ENCODE measurements around the gene FAM118B.

FAM118B gene

DNA sequence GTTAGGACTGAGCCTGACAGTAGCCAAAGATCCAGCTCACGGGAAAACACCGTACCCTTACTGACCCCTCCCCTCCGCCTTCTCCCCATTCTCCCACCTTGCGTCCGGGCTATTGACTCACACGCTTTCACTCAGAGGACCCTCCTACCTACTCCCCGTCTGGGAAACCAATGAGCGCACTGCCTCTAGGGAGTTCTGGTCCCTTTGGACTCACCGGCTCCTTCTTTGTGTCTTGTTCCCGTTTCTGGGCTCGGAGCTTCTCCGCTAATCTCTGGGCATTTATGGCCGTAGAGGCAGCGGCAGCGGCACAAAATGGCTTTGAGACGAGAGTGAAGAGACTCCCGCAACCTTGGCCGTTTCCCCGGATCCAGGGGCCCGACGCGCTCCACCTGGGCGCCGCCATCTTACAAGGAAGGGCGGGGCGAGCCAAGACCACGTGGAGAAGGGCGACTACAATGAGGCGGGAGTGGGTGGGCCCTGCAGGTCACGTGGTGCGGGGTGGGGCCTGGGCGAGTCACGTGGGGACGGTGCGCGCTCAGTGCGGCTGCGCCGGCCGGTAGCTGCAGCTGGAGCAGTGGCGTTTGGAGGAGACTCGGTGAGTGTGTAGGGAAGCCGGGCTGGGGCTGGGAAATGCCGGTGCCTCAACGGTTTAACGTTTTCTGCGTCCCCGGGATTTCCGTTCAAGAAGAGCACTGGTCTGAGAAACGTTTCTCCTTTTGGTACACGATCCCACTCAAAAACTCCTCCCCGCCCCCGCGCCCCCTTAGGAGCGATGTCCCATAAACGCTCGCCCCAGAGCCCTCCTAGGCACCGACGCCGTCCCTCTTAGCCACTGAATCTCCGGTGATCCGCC lies at the start of gene FAM118B, which contains the start of gene RPUSD4:
Gene FAM118B (plus strand): TSS at position 547 of the 853 bp plus-strand sequence. CDS start 23,220 bp downstream, outside the sequence.
Gene RPUSD4 (minus strand): TSS at position 415 of the 853 bp plus-strand sequence. CDS start 12 bp downstream, at position 403.
- peak; percentile 97 for DNase-seq (ENCODE audit: low spot score)

GRCh38 chr11:126162306-126163030 lies 49.1 kb upstream of the FAM118B start:
- no peak for DNase-seq (ENCODE audit: low spot score)

DNA sequence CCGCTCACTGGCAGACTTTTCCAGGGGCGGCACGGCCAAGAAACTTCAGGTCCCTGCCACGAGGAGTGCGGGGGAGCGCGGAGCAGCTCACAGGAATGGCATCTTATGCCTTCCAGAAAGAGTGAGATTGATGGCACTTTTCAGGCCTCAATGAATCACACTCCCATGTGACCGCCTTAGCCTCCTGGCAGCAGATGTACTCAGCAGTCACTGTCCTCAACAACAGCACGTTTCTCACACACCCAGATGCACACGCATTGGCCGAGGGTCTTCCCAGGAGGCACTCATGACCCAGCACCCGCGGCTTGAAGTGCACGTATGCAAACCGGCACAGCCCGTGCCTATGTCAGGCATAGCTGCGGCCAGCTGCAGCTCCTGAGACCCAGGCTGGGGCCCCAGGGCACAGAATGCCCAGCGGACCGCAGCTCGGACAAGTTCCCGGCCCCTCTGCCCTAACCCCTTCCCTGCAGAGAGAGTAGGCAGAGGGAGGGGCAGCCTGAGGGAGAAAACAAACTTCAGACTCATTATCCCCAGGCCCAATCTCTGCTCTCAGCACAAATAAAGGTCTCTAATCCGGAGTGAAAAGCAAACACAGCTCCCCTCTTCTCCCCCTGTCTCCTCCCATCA lies 48.4 kb upstream of the FAM118B start:
- peak; percentile 95 for DNase-seq (ENCODE audit: low spot score)

- DNase-seq (ENCODE audit: low spot score): no peak
Observed at GRCh38 chr11:126163779-126164178, 47.8 kb upstream of the FAM118B start.

GRCh38 chr11:126164781-126165180 lies 46.8 kb upstream of the FAM118B start:
- no peak for DNase-seq (ENCODE audit: low spot score)

DNA sequence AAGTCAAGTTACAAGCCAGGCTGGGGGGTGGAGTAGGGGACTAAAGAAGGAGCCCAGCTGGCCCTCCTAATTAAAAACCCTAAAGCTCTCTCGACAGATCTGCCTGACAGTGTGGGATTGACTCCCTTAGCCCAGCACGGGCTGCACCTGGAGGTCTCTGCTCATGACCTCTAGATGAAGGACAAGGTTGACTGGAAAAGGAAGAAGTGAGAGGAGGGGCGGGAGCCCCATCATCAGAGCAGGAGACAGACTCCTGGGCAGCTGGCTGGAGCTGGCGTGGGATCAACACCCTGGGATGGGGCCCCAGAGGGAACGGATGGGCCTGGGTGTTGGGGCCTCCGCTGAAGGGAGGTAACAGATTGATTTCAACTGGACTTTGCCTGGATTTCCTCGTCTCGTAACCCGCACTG lies 46.3 kb upstream of the FAM118B start:
- DNase-seq (ENCODE audit: low spot score): no peak

DNA sequence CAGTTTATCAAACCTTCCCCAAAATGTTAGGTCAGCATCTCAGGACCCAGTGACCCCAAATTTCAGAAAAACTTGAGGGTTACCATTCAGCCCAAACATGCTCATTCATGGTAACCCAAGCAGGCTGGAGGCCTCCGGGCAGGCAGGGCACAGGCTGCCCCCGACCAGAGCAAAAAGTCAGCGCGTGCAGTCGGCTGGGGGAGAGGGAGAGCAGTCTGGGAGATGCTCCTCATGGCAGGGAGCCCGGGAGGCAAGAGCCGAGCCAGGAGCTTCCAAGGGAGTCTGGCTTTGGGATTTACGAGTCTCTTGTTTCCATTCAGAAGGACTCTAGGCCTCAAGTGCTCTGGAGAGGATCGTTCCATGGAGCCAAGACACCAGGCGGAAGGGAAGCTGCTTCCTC lies 45.8 kb upstream of the FAM118B start:
- DNase-seq (ENCODE audit: low spot score): no peak

DNA sequence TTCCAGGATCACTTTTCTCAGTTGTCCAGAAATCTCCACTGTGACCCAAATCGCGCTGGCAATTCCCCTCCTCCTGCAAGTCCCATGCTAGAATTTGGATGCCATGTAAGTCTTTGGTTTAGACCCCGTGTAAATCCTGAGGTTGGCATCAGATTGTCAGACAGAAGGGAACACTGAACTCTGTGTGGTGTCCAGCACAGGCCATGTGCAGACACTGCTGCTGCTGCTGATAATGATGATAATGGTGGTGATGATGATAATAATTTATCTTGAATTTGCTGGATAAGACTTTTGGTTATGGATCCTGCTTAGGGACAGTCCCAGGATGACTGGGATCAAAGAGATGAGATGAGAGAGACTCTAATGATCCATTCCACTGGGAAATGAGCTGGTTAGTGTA lies 45.2 kb upstream of the FAM118B start:
- no peak for DNase-seq (ENCODE audit: low spot score)

DNA sequence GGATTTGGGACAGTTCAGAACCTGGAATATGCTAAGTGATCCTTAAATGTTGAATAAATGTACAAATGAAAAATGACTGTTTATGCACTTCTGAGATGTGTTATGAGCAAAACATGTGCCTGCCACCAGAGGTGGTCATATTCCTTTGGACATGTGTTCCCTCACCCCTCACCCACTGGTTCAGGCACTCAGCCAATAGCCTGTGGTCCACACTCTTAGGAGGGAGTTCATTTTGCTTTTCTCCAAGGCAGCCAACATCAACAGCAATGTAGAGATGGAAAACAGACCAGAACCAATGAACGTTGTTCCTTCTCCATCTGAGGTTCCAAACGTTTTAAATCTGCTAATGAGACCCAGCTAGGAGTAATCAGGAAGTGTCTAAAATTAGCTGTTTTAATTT lies 44.1 kb upstream of the FAM118B start:
- no peak for DNase-seq (ENCODE audit: low spot score)

DNA sequence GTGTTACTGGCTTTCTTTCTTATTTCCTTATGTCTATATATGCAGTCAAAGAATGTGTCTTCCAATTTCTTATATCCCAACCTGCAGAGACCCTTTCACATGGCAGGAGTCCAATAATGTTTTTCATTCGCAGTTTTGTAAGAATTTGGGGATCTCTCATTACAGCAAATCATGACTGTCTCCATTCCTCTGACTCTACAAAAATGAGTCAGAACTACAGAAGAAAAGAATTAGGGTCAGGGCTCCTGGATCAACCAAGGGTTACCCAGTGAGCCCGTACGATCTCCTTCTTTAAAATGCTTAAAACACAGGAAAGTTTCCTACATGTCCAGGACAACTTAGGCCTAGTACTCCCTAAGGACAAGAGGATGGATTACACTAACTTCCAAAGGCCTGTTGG lies 42.3 kb upstream of the FAM118B start:
- DNase-seq (ENCODE audit: low spot score): no peak

GRCh38 chr11:126172596-126173038 lies 39.0 kb upstream of the FAM118B start:
- DNase-seq (ENCODE audit: low spot score): no peak

- DNase-seq (ENCODE audit: low spot score): no peak
Observed at GRCh38 chr11:126173257-126173656, 38.3 kb upstream of the FAM118B start.

GRCh38 chr11:126174816-126175215 lies 36.8 kb upstream of the FAM118B start:
- DNase-seq (ENCODE audit: low spot score): no peak

DNA sequence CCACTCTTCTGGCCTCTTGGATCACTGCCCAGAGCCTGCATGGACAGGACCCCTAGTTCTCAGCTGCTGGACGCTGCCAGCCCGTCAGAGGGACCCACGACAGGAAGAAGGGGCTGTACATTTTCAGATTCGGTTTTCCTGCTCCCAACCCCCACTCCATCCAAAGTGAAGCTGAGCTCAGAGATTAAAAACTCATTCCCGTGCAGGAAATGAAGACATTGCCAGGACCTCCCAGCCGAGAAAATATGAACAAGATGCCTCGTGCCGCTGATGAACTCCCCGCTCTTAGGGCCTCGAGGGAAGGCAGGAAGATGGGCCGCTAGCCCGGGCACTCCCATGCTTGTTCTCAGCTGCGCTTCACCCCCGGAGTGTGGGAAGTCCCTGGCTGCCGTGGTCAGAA lies 36.2 kb upstream of the FAM118B start:
- DNase-seq (ENCODE audit: low spot score): no peak

- DNase-seq (ENCODE audit: low spot score): no peak
Observed at GRCh38 chr11:126176853-126177470, 34.6 kb upstream of the FAM118B start.

DNA sequence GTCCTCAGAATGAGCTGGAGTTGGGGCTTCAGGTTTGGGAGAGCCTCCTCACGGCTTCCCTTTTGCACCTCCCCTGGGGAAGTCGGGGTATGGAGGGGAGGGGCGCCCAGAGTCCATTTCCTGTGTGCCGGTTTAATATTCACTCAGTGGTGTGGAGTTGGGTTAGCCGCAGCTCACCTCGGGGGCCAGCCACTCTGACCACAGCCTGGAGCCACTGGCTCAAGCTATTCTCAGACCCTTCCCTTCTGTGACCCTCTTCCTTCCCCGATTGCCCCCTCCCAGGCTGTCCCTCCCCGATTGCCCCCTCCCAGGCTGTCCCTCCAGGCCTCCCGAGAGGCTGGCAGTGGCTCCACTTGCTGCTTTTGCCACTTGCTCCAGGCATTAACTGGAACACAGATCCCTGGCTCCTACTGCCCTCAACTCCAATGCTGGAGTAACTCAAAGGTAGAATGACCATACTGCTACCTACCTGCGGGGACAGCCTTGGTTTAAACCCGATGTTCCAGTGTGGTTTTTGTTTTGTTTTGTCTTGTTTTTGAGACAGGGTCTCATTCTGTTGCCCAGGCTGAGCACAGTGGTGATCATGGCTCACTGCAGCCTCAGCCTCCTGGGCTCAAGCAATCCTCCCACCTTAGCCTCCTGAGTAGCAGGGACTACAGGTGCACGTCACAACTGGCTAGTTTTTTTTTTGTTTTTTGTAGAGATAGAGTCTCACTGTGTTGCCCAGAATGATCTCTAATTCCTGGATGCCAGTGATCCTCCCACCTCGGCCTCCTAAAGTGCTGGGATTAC lies 29.4 kb upstream of the FAM118B start:
- no peak for DNase-seq (ENCODE audit: low spot score)

GRCh38 chr11:126182787-126183445 lies 28.7 kb upstream of the FAM118B start:
- DNase-seq (ENCODE audit: low spot score): no peak

- DNase-seq (ENCODE audit: low spot score): no peak
Observed at GRCh38 chr11:126185259-126186024, 26.1 kb upstream of the FAM118B start.

DNA sequence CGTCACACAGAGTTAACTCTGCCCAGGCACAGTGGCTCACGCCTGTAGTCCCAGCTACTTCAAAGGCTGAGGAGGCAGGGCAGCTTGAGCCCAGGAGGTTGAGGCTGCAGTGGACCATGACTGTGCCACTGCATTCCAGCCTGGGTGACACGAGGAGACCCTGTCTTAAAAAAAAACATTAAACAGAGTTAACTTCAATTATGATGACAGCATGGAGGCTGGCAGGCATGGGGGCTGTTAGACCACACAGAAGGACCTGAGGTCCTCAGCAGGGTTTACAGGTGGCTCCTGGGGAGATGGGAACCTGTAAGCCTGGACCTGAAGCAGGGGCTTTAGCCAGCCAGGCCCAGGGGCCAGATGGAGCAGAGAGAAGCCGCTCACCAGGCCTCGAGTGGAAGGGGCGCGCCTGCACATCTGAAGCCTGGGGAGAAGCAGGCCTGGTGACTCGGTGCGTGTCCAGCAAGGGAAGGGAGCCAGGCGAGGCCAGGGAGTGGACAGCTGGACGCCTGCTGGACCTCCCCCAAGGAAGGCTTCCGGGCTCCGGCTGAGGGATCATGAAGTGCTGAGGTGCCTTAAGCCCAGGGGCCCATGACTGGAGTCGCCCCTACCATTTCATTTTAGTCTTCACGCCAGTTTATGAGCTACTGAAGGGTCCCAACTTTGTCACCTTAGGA lies 25.4 kb upstream of the FAM118B start:
- peak; percentile 32 for DNase-seq (ENCODE audit: low spot score)
